K562 (cell line): ENCODE results near the gene MGAT5.

Source experiments
- ATF1 ChIP-seq, 2 experiments: fragments of 450-650 bp in 1 of 2; IDR thresholded peaks; 2 replicates each; pipeline ENCODE4 v1.6.1; 2016; ENCODE audit warnings: missing compliant biosample characterization in 1 of 2, missing genetic modification characterization in 1 of 2
- BACH1 ChIP-seq: fragments of 200-800 bp; sonication (Bioruptor generic); IDR thresholded peaks from 2 replicates; pipeline ENCODE4 v1.6.1; 2016; ENCODE audit warnings: missing genetic modification characterization, missing compliant biosample characterization
- CCNT2 ChIP-seq: IDR thresholded peaks from 2 replicates; pipeline ENCODE4 v1.6.1; 2011; ENCODE audit warnings: borderline replicate concordance, low read depth, mild to moderate bottlenecking, moderate library complexity, mixed read lengths, low read length; ENCODE audit not compliant: insufficient read length; ENCODE audit errors: extremely low read depth
- CTCF ChIP-seq, 3 experiments: IDR thresholded peaks in 2 of 3; conservative IDR thresholded peaks in 1 of 3; 2 replicates each; pipeline ENCODE4 v1.5.1; 2011 to 2012; ENCODE audit warnings: low read length in 3 of 3, mild to moderate bottlenecking in 3 of 3, control low read depth in 2 of 3, improper control_type of control experiment in 1 of 3, inconsistent platforms in 1 of 3, low read depth in 1 of 3, mixed read lengths in 1 of 3, moderate library complexity in 1 of 3; ENCODE audit not compliant: insufficient read depth in 2 of 3
- KAT8 ChIP-seq: fragments of 450-650 bp; IDR thresholded peaks from 2 replicates; pipeline ENCODE4 v1.6.1; 2016; ENCODE audit warnings: low read depth, mild to moderate bottlenecking
- MXD1 ChIP-seq: fragments of 250-450 bp; sonication (Bioruptor Pico); IDR thresholded peaks from 2 replicates; pipeline ENCODE4 v1.8.0; 2021; ENCODE audit warnings: borderline replicate concordance, mild to moderate bottlenecking, moderate library complexity; ENCODE audit not compliant: poor library complexity, severe bottlenecking
- NFATC3 ChIP-seq: fragments of 450-650 bp; IDR thresholded peaks from 2 replicates; pipeline ENCODE4 v1.6.1; 2017; ENCODE audit warnings: mild to moderate bottlenecking
- POLR2A ChIP-seq: fragments of 450-650 bp; conservative IDR thresholded peaks from 2 replicates; pipeline ENCODE4 v1.6.1; 2016
- TRIM28 ChIP-seq: fragments of 450-650 bp; IDR thresholded peaks from 2 replicates; pipeline ENCODE4 v1.6.1; 2017
- ZNF766 ChIP-seq: fragments of 200-800 bp; sonication (Bioruptor generic); conservative IDR thresholded peaks from 2 replicates; pipeline ENCODE4 v1.6.1; 2016; ENCODE audit warnings: missing genetic modification characterization, missing compliant biosample characterization

- TF ChIP-seq NFATC3 (no peak), POLR2A (no peak), CTCF (IDR thresholded peaks at IDR 0.05 in 2 of 3, conservative IDR thresholded peaks at IDR 0.05 in 1 of 3; ENCODE audit: insufficient read depth in 2 of 3, low read depth in 1 of 3, low read length in 3 of 3) (no peak), ATF1 (CRISPR knock-in tag; IDR thresholded peaks at IDR 0.05) (no peak), ATF1 (tag; IDR thresholded peaks at IDR 0.05) (no peak), KAT8 (no peak), CCNT2 (no peak), BACH1 (no peak), MXD1 (CRISPR knock-in tag) (no peak), ZNF766 (CRISPR knock-in tag) (no peak), TRIM28 (no peak)
Measured at GRCh38 chr2:134314202-134314601, 60.3 kb downstream of the MGAT5 start.
